A549 (cell line): Measurements from ENCODE around the gene SSH2.

Experiments used
- CBX2 ChIP-seq: fragments of 200-600 bp; sonication (generic); IDR thresholded peaks from 2 replicates; pipeline ENCODE4 v1.6.1; 2016; ENCODE audit warnings: low read depth, mild to moderate bottlenecking, borderline replicate concordance
- EP300 ChIP-seq, 2 experiments: fragments of >200 bp; sonication (Bioruptor Twin); formaldehyde crosslinking; IDR thresholded peaks; 2 replicates in 1 of 2; 3 replicates in 1 of 2; pipeline ENCODE4 v1.6.1; 2016 to 2017
- ESRRA ChIP-seq: fragments of 150-350 bp; IDR thresholded peaks from 2 replicates; pipeline ENCODE4 v1.6.1; 2014; ENCODE audit warnings: mild to moderate bottlenecking, low read length, borderline replicate concordance
- POLR2A ChIP-seq: IDR thresholded peaks from 2 replicates; pipeline ENCODE4 v1.6.1; 2012; ENCODE audit warnings: mild to moderate bottlenecking, low read length
- RFX5 ChIP-seq: fragments of 450-650 bp; IDR thresholded peaks from 2 replicates; pipeline ENCODE4 v1.7.1; 2014; ENCODE audit warnings: antibody characterized with exemption, mild to moderate bottlenecking, moderate library complexity
- SMC3 ChIP-seq: fragments of >200 bp; sonication (Bioruptor Twin); formaldehyde crosslinking; IDR thresholded peaks from 3 replicates; pipeline ENCODE4 v1.6.1; 2018; ENCODE audit warnings: inconsistent platforms
- ZC3H11A ChIP-seq: fragments of 450-650 bp; IDR thresholded peaks from 2 replicates; pipeline ENCODE4 v1.6.1; 2014; ENCODE audit warnings: antibody characterized with exemption, mild to moderate bottlenecking
- ZFP36 ChIP-seq: fragments of 450-650 bp; IDR thresholded peaks from 2 replicates; pipeline ENCODE4 v1.6.1; 2014; ENCODE audit warnings: borderline replicate concordance; ENCODE audit not compliant: partially characterized antibody
- TF ChIP-seq, protein P1 (sequence below): fragments of >200 bp; sonication (Bioruptor Twin); formaldehyde crosslinking; IDR thresholded peaks from 3 replicates; pipeline ENCODE4 v1.5.1; 2016
- TF ChIP-seq, protein P2 (sequence below): fragments of 450-650 bp; IDR thresholded peaks from 2 replicates; pipeline ENCODE4 v1.6.1; 2014; ENCODE audit warnings: antibody characterized with exemption

DNA sequence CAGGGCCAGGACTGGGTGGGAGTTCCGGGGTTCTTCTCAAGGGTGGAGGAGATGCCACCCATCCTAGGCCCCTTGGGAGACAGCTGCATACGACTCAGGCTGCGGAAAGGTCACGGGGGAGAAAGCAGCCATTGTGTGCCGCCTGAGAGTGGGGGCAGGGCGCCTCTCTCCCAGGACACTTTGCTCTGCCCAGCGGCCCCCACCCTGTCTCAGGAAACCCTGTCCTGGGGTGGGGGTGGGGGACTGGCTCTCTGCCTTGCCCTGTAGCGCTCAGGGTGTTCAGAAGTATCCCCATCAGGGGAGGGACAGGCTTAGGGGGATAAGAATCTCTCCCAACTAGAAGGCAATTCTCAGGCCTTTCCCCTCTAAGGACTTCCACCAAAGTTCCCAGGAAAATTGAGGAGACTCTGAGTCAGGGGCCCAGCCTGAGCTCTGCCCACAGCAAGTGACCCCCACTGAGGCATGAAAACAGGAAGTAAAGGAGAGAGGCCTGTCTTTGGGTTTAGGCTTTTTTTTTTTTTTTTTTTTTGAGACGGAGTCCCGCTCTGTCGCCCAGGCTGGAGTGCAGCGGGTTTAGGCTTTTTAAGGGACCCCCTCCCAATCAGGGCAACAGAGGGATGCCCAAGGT is 345.5 kb downstream of the SSH2 start:
- TF ChIP-seq POLR2A (no peak), SMC3 (no peak), EP300 (IDR thresholded peaks at IDR 0.05) (no peak), ZC3H11A (no peak), CBX2 (no peak), RFX5 (no peak), ZFP36 (no peak), ESRRA (no peak)
- TF ChIP-seq, protein P1, sequence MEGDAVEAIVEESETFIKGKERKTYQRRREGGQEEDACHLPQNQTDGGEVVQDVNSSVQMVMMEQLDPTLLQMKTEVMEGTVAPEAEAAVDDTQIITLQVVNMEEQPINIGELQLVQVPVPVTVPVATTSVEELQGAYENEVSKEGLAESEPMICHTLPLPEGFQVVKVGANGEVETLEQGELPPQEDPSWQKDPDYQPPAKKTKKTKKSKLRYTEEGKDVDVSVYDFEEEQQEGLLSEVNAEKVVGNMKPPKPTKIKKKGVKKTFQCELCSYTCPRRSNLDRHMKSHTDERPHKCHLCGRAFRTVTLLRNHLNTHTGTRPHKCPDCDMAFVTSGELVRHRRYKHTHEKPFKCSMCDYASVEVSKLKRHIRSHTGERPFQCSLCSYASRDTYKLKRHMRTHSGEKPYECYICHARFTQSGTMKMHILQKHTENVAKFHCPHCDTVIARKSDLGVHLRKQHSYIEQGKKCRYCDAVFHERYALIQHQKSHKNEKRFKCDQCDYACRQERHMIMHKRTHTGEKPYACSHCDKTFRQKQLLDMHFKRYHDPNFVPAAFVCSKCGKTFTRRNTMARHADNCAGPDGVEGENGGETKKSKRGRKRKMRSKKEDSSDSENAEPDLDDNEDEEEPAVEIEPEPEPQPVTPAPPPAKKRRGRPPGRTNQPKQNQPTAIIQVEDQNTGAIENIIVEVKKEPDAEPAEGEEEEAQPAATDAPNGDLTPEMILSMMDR: no peak
- TF ChIP-seq, protein P2, sequence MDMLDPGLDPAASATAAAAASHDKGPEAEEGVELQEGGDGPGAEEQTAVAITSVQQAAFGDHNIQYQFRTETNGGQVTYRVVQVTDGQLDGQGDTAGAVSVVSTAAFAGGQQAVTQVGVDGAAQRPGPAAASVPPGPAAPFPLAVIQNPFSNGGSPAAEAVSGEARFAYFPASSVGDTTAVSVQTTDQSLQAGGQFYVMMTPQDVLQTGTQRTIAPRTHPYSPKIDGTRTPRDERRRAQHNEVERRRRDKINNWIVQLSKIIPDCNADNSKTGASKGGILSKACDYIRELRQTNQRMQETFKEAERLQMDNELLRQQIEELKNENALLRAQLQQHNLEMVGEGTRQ: no peak
